ENCODE measurements around the gene HIGD2B. TPM values are rescaled to one million over a fixed set of nuclear protein-coding genes. Genes with fewer than 3 reads are reported as not detected.

The HIGD2B gene
- total RNA-seq, 2 experiments from 2014 or later, result 0.53 TPM; not detected in 1

Other genes starting within 250 kb of the HIGD2B start
- 100 to 1,000 TPM; 134 to 143 TPM for gene ARIH1, start 211.9 kb downstream of the HIGD2B start, total RNA-seq
- not detected for gene GOLGA6B, start 31.5 kb downstream of the HIGD2B start, total RNA-seq
- gene BBS4, start within 50 bp of the HIGD2B start, total RNA-seq, result 10 to 100 TPM; 13.1 to 14.7 TPM
- 10 to 100 TPM; 67.8 to 76.5 TPM for gene ADPGK, start 97.6 kb upstream of the HIGD2B start, total RNA-seq

All from activated CD8-positive, alpha-beta memory T cell treated with anti-CD3 and anti-CD28 coated beads, Interleukin-2, amount 10 ng/mL, durations not matched to agents 7 days and 5 days (primary cell).